ENCODE results near the gene RANBP1. TPM values are rescaled to one million over a fixed set of nuclear protein-coding genes. Genes with fewer than 3 reads are reported as not detected.

The RANBP1 gene
- total RNA-seq, 2 experiments from 2014 or later: 68.1 to 72.1 TPM

DNA sequence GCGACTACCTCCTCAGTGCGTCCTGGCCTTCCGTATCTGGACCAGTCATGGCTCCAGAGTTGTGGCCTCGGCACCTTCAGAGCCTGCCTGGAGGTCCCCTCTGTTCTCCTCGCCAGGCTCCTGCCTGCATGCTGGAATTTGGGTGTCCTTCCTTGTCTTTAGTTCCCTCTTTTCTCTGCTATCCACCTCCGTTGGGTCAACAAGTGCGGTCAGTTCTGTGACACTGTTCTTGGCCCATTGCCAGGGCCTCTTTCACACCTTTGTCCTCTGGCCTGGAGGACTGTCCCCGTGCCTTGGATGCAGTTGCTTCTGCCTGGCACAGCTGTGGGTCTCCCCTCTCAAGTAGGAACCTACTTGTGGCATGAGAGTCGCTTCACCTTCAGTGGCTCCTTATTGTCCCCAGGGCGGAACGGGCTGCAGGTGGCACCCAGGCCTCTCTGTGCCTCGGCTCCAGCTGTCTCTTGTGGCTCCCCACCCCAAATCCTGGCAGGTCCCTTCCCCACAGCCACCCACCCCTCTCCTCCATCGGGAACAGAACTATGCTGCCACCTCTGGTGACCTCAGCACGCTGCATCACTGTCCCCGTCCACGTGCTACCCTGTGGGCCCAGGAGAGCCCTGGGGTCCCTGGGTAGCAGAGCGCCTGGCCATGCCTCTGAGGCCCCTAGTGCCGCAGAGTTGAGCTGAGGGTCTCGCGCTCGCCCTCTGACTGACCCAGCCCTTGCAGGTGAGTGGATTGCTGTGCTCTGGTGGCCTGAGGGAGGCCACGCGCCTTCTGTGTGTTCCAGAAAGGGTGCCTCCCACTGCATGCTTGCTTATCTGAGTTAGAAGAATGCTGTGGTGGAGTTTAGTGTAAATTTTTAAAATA is 31.1 kb upstream of the RANBP1 start:
- CTCF ChIA-PET: interaction anchor here (0.6 kb wide), 1 partner anchor 45 kb away, joined by 3 read pairs; no protein-coding TSS in a partner anchor
- H3K27me3 ChIP-seq (ENCODE audit: control insufficient read depth in 1 of 2, insufficient read depth in 2 of 2, low read length in 2 of 2): no peaks in the 10 kb centered on the region
- Mint-ChIP-seq H3K4me3 (peak overlapping the region; percentile 11), H3K36me3 (ENCODE audit: low read depth) (peaks cover 44% of the 10 kb centered on the region), H3K27ac (peak overlapping the region; percentile 14), H3K4me1 (ENCODE audit: low read depth) (peaks cover 39% of the 10 kb centered on the region), H3K27me3 (no peaks in the 10 kb centered on the region), H3K9me3 (no peaks in the 10 kb centered on the region)
- ATAC-seq (ENCODE audit: poor library complexity) (no peak), DNase-seq (peak in 3 of 14 experiments; percentile 16 to 48 (median 19))
- peaks cover 48% of the 10 kb centered on the region for H3K36me3 ChIP-seq (ENCODE audit: insufficient read depth, low read length)
- H3K4me3 ChIP-seq (ENCODE audit: low read length): no peak overlapping the region
- no peak for TF ChIP-seq CTCF (IDR thresholded peaks at IDR 0.05)
- peaks cover 41% of the 10 kb centered on the region for H3K4me1 ChIP-seq (ENCODE audit: insufficient read depth, low read length)
- no peaks in the 10 kb centered on the region for H3K9me3 ChIP-seq (ENCODE audit: control insufficient read depth in 1 of 2, insufficient read depth in 1 of 2, low read length in 2 of 2)
- POLR2A ChIA-PET: no interaction called here
- no peak overlapping the region for H3K27ac ChIP-seq (ENCODE audit: low read depth in 1 of 2, low read length in 2 of 2)
- intact Hi-C loops (cut with DNase I, micrococcal nuclease): no loop called here

DNA sequence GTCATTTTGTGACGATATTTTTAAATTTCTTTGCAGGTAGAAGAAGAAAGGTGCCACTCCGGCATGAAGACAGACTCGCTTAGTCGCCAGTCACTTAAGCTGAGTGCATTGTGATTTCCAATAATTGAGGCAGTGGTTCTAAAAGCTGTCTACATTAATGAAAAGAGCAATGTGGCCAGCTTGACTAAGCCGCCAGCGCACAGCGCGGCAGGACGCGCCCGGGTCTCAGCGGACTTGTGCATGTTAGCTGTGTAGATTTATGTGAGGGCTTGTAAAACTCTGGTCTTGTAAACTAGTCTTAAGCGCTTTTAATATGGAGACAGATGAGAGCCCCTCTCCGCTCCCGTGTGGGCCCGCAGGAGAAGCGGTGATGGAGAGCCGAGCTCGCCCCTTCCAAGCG is 30.3 kb upstream of the RANBP1 start:
- Histone ChIP-seq H3K4me3 (ENCODE audit: low read length) (no peak overlapping the region), H3K4me1 (ENCODE audit: insufficient read depth, low read length) (peaks cover 46% of the 10 kb centered on the region), H3K9me3 (ENCODE audit: control insufficient read depth in 1 of 2, insufficient read depth in 1 of 2, low read length in 2 of 2) (no peaks in the 10 kb centered on the region), H3K27ac (ENCODE audit: low read depth in 1 of 2, low read length in 2 of 2) (no peak overlapping the region), H3K36me3 (ENCODE audit: insufficient read depth, low read length) (peaks cover 56% of the 10 kb centered on the region), H3K27me3 (ENCODE audit: control insufficient read depth in 1 of 2, insufficient read depth in 2 of 2, low read length in 2 of 2) (no peaks in the 10 kb centered on the region)
- no peak overlapping the region for H3K4me3 Mint-ChIP-seq
- peaks cover 42% of the 10 kb centered on the region for H3K4me1 Mint-ChIP-seq (ENCODE audit: low read depth)
- ChIA-PET POLR2A (no interaction called here), CTCF (interaction anchor here (0.6 kb wide), 1 partner anchor 44 kb away, joined by 3 read pairs; no protein-coding TSS in a partner anchor)
- ATAC-seq (ENCODE audit: poor library complexity) (no peak), DNase-seq (no peak)
- intact Hi-C loops (cut with DNase I, micrococcal nuclease): no loop called here
- H3K27ac Mint-ChIP-seq: no peak overlapping the region
- TF ChIP-seq CTCF (IDR thresholded peaks at IDR 0.05): no peak
- H3K9me3 Mint-ChIP-seq: no peaks in the 10 kb centered on the region
- H3K27me3 Mint-ChIP-seq: no peaks in the 10 kb centered on the region
- H3K36me3 Mint-ChIP-seq (ENCODE audit: low read depth): peaks cover 53% of the 10 kb centered on the region

- intact Hi-C loops (cut with DNase I, micrococcal nuclease): no loop called here
- H3K4me3 ChIP-seq (ENCODE audit: low read length): no peak overlapping the region
- H3K9me3 ChIP-seq (ENCODE audit: control insufficient read depth in 1 of 2, insufficient read depth in 1 of 2, low read length in 2 of 2): no peaks in the 10 kb centered on the region
- peaks cover 58% of the 10 kb centered on the region for H3K36me3 Mint-ChIP-seq (ENCODE audit: low read depth)
- no peak overlapping the region for H3K27ac Mint-ChIP-seq
- no peak for TF ChIP-seq CTCF (IDR thresholded peaks at IDR 0.05)
- peaks cover 44% of the 10 kb centered on the region for H3K4me1 ChIP-seq (ENCODE audit: insufficient read depth, low read length)
- DNase-seq (no peak), ATAC-seq (ENCODE audit: poor library complexity) (no peak)
- peaks cover 39% of the 10 kb centered on the region for H3K4me1 Mint-ChIP-seq (ENCODE audit: low read depth)
- H3K36me3 ChIP-seq (ENCODE audit: insufficient read depth, low read length): peaks cover 61% of the 10 kb centered on the region
- H3K4me3 Mint-ChIP-seq: no peak overlapping the region
- ChIA-PET CTCF (no interaction called here), POLR2A (no interaction called here)
- no peaks in the 10 kb centered on the region for H3K27me3 ChIP-seq (ENCODE audit: control insufficient read depth in 1 of 2, insufficient read depth in 2 of 2, low read length in 2 of 2)
- H3K27me3 Mint-ChIP-seq: no peaks in the 10 kb centered on the region
- H3K9me3 Mint-ChIP-seq: no peaks in the 10 kb centered on the region
- H3K27ac ChIP-seq (ENCODE audit: low read depth in 1 of 2, low read length in 2 of 2): no peak overlapping the region
These were observed 29.8 kb upstream of the RANBP1 start for GRCh38 chr22:20086101-20086599.
